Neural cell (in vitro differentiated cells): Measurements from ENCODE around the gene USP20.

Source experiments
- EZH2 ChIP-seq: fragments of 200-600, 300-800 bp; shearing (Covaris generic), sonication (generic); IDR thresholded peaks from 2 replicates; pipeline ENCODE4 v1.6.1; 2014; ENCODE audit warnings: antibody characterized with exemption, low read length, borderline replicate concordance, mild to moderate bottlenecking; ENCODE audit not compliant: insufficient read depth, poor library complexity, severe bottlenecking
- TAF1 ChIP-seq: IDR thresholded peaks from 2 replicates; pipeline ENCODE4 v1.6.1; 2012; ENCODE audit warnings: low read depth

GRCh38 chr9:129876815-129877214, 41.6 kb downstream of the USP20 start:
- TF ChIP-seq TAF1 (no peak), EZH2 (no peak)
